ENCODE results near the gene MYCN. TPM values are rescaled to one million over a fixed set of nuclear protein-coding genes. Genes with fewer than 3 reads are reported as not detected.

MYCN gene
- total RNA-seq, 6 experiments from 2014 or later, result not detected

DNA sequence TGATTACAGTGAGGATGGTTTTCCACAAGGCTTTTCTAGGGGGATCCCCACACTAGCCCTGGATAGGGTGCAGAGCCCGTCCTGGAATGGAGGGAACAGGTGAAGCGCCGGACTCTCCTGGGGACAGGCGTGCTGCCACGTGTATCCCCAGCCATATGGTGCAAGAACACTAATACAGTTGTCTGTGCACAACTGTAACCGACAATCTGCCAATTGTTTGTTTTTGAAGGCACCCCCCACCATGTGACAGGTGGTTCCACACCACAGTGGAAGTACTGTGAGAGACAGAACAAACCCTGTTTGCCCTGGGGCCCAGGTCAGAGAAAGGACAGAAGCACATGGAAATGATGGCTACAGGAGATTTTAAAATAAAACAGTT lies 52.9 kb downstream of the MYCN start:
- Mint-ChIP-seq H3K4me1 (ENCODE audit: low read depth) (no peaks in the 10 kb centered on the region), H3K27me3 (ENCODE audit: insufficient read depth) (no peaks in the 10 kb centered on the region; the same call in 1 of the 2 replicates), H3K4me3 (no peak overlapping the region), H3K36me3 (ENCODE audit: low read depth) (peaks cover 8% of the 10 kb centered on the region; the same call in 1 of the 2 replicates), H3K9me3 (peaks cover 67% of the 10 kb centered on the region), H3K27ac (no peak overlapping the region)
- no peak for DNase-seq
- TF ChIP-seq, protein P1, sequence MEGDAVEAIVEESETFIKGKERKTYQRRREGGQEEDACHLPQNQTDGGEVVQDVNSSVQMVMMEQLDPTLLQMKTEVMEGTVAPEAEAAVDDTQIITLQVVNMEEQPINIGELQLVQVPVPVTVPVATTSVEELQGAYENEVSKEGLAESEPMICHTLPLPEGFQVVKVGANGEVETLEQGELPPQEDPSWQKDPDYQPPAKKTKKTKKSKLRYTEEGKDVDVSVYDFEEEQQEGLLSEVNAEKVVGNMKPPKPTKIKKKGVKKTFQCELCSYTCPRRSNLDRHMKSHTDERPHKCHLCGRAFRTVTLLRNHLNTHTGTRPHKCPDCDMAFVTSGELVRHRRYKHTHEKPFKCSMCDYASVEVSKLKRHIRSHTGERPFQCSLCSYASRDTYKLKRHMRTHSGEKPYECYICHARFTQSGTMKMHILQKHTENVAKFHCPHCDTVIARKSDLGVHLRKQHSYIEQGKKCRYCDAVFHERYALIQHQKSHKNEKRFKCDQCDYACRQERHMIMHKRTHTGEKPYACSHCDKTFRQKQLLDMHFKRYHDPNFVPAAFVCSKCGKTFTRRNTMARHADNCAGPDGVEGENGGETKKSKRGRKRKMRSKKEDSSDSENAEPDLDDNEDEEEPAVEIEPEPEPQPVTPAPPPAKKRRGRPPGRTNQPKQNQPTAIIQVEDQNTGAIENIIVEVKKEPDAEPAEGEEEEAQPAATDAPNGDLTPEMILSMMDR (IDR thresholded peaks at IDR 0.05), result no peak

DNA sequence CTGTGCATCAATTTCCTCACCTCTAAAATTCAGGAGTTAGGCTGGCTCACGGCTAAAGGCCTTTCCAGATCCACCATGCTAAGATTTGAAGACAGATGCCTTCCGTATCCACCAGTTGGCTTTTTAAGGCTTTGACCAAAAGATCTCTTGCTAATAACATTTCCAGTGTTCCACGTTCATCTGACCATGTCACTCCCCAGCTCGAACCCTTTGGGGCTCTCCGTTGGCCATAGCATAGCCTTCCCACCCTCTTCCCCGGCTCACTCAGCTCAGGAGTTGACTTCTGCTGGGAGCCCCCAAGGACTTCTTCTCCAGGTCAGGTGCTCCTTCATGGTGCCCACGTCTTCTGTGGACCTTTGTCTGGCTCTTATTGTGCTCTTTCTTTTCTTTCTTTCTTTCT lies 53.3 kb downstream of the MYCN start:
- Mint-ChIP-seq H3K27me3 (ENCODE audit: insufficient read depth) (no peaks in the 10 kb centered on the region; the same call in 1 of the 2 replicates), H3K36me3 (ENCODE audit: low read depth) (peaks cover 8% of the 10 kb centered on the region; the same call in 1 of the 2 replicates), H3K9me3 (peaks cover 71% of the 10 kb centered on the region), H3K4me3 (no peak overlapping the region), H3K27ac (no peak overlapping the region), H3K4me1 (ENCODE audit: low read depth) (no peaks in the 10 kb centered on the region)
- no peak for DNase-seq
- TF ChIP-seq, protein P1 (IDR thresholded peaks at IDR 0.05), result no peak

DNA sequence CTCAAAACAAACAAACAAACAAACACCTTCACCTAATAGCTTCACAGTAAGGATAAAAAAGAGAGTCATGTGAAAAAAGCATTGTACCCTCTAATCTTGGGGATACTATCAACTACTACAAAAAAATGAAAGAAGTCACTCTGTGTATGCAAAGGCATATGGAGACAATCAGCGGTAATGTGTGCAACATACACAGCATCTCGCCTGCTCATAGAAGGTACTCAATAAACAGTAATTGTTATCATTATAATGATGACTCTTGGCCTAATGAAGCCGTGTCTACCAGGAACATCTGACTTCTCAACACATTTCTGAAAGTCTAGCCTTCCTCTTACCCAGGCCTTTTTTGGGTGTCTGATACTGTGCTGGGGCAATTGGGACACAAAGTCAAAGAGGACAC lies 55.3 kb downstream of the MYCN start:
- DNase-seq, result no peak
- TF ChIP-seq, protein P1 (IDR thresholded peaks at IDR 0.05), result no peak
- Mint-ChIP-seq H3K4me1 (ENCODE audit: low read depth) (no peaks in the 10 kb centered on the region), H3K27ac (no peak overlapping the region), H3K27me3 (ENCODE audit: insufficient read depth) (no peaks in the 10 kb centered on the region), H3K36me3 (ENCODE audit: low read depth) (peaks cover 8% of the 10 kb centered on the region; the same call in 1 of the 2 replicates), H3K4me3 (no peak overlapping the region), H3K9me3 (peaks cover 75% of the 10 kb centered on the region)
